Naive thymus-derived CD4-positive, alpha-beta T cell (primary cell): ENCODE data around the gene MARF1. TPM values are rescaled to one million over a fixed set of nuclear protein-coding genes. Genes with fewer than 3 reads are reported as not detected.
A peak's percentile ranks its signal among the peaks of the same experiment; 100 is the strongest.

Experiments
- ATAC-seq: fragments of 150-1000 bp; cut with Tn5 transposase; 2 replicates; pipeline ENCODE4 v1.10.0; 2021; ENCODE audit warnings: mild to moderate bottlenecking, moderate library complexity
- CTCF ChIA-PET: fragments of 350-600 bp; sonication (Branson Sonifier 250); formaldehyde crosslinking; loops from one replicate; lab custom pipeline; 2021; ENCODE audit warnings: antibody characterized with exemption; lab: Charles Lee
- POLR2A ChIA-PET: fragments of 350-600 bp; sonication (Branson Sonifier 250); formaldehyde crosslinking; loops from one replicate; lab custom pipeline; 2021; ENCODE audit warnings: antibody characterized with exemption, inconsistent platforms; lab: Charles Lee
- DNase-seq, 9 donors: peaks; one replicate each; pipeline versions ENCODE4 v3.0.0 to v3.0.0-alpha.2; 2020 to 2022; ENCODE audit warnings: mixed read lengths in 1 of 9
- H3K27ac ChIP-seq: one replicate; pipeline ENCODE4 v1.7.0; 2013; ENCODE audit warnings: mild to moderate bottlenecking, low read depth, low read length, moderate library complexity
- H3K27me3 ChIP-seq, 2 donors: one replicate each; pipeline ENCODE4 v1.7.0; 2013; ENCODE audit warnings: low read length in 2 of 2, mild to moderate bottlenecking in 2 of 2, moderate library complexity in 2 of 2; ENCODE audit not compliant: control insufficient read depth in 2 of 2, insufficient read depth in 2 of 2
- H3K36me3 ChIP-seq, 3 experiments: 1 replicate in 2 of 3; 2 replicates in 1 of 3; pipeline ENCODE4 v1.7.0; 2013; ENCODE audit warnings: low read length in 3 of 3, mild to moderate bottlenecking in 3 of 3, moderate library complexity in 1 of 3; ENCODE audit not compliant: insufficient read depth in 3 of 3, control insufficient read depth in 2 of 3
- H3K4me1 ChIP-seq, 2 donors: one replicate each; pipeline ENCODE4 v1.7.0; 2013; ENCODE audit warnings: low read length in 2 of 2, mild to moderate bottlenecking in 2 of 2, moderate library complexity in 1 of 2; ENCODE audit not compliant: control insufficient read depth in 2 of 2, insufficient read depth in 2 of 2
- H3K4me3 ChIP-seq: 2 replicates; pipeline ENCODE4 v1.7.0; 2013; ENCODE audit warnings: mild to moderate bottlenecking, low read length
- H3K9me3 ChIP-seq, 3 experiments: 1 replicate in 2 of 3; 2 replicates in 1 of 3; pipeline ENCODE4 v1.7.0; 2013; ENCODE audit warnings: low read length in 3 of 3; ENCODE audit not compliant: control insufficient read depth in 2 of 3
- H3K27ac Mint-ChIP-seq, 9 donors: one replicate each; pipeline ENCODE4 v1.8.0; 2020 to 2022; ENCODE audit warnings: mixed read lengths in 9 of 9, mild to moderate bottlenecking in 8 of 9, moderate library complexity in 5 of 9, inconsistent platforms in 2 of 9
- H3K27me3 Mint-ChIP-seq, 5 donors: one replicate each; pipeline ENCODE4 v1.8.0; 2021 to 2022; ENCODE audit warnings: mixed read lengths in 5 of 5, mild to moderate bottlenecking in 1 of 5
- H3K36me3 Mint-ChIP-seq, 5 donors: one replicate each; pipeline ENCODE4 v1.8.0; 2020 to 2022; ENCODE audit warnings: mixed read lengths in 5 of 5, mild to moderate bottlenecking in 3 of 5, inconsistent platforms in 1 of 5
- H3K4me1 Mint-ChIP-seq, 7 donors: one replicate each; pipeline ENCODE4 v1.8.0; 2020 to 2022; ENCODE audit warnings: mixed read lengths in 7 of 7, mild to moderate bottlenecking in 3 of 7, inconsistent platforms in 1 of 7
- H3K4me3 Mint-ChIP-seq, 10 donors: one replicate each; pipeline ENCODE4 v1.8.0; 2020 to 2022; ENCODE audit warnings: mild to moderate bottlenecking in 10 of 10, mixed read lengths in 10 of 10, moderate library complexity in 6 of 10, inconsistent platforms in 2 of 10
- H3K9me3 Mint-ChIP-seq, 11 donors: one replicate each; pipeline ENCODE4 v1.8.0; 2020 to 2022; ENCODE audit warnings: mixed read lengths in 11 of 11, mild to moderate bottlenecking in 4 of 11, inconsistent platforms in 1 of 11, moderate library complexity in 1 of 11
- intact Hi-C, 2 donors: fragments of 100-400 bp; cut with micrococcal nuclease; formaldehyde crosslinking; loops; one replicate each; pipeline ENCODE4 v1.15.1; 2023
- polyA plus RNA-seq, 2 donors: library from polyadenylated mRNA; unstranded; fragments of 300-500 nt; fragmentation: Illumina TruSeq; gene quantifications; one replicate each; pipeline ENCODE4 v1.2.3, GENCODE V29; 2021
- total RNA-seq, 6 experiments: library from RNA in 5 of 6; stranded (reverse) in 5 of 6; gene quantifications; 1 replicate in 5 of 6; 2 replicates in 1 of 6; pipeline ENCODE4 v1.2.3 and lab custom pipeline; 2021 to 2026

Gene MARF1
- total and polyA plus RNA-seq, 7 experiments from 2014 or later = 12.5 to 259 (median 157) TPM

DNA sequence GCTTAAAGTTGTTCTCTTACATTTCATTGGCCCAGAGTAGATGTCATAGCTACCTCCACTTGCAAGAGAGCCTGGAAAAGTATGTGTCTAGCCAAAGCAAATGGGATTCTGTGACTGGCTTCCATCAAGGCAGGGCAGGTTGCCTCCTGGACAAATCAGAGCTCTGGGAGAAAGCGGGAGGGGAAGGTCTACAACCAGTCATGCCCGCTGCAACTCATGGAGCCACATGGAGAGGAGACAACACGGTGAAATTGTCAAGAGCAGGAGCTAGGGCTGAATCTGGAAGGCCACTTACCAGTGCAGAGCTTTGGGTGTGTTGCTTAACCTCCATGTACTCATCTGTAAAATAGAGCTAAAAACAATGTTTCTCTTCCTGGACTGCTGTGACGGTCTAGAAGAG, 83.8 kb downstream of the MARF1 start:
- Mint-ChIP-seq H3K4me1 (peaks cover 0 to 3% (median 0%) of the 10 kb centered on the region in 7 donors), H3K4me3 (no peak overlapping the region), H3K36me3 (peaks cover 0 to 2% (median 0%) of the 10 kb centered on the region in 5 donors), H3K27ac (no peak overlapping the region), H3K9me3 (peaks cover 0 to 5% (median 3%) of the 10 kb centered on the region in 11 donors), H3K27me3 (no peaks in the 10 kb centered on the region)
- Histone ChIP-seq H3K9me3 (no peaks in the 10 kb centered on the region), H3K36me3 (no peaks in the 10 kb centered on the region), H3K27me3 (no peaks in the 10 kb centered on the region), H3K4me1 (no peaks in the 10 kb centered on the region), H3K4me3 (no peak overlapping the region), H3K27ac (no peak overlapping the region)
- no peak for ATAC-seq
- DNase-seq = no peak
- intact Hi-C loops = no loop called here
- CTCF ChIA-PET = no interaction called here
- POLR2A ChIA-PET = no interaction called here

- no peaks in the 10 kb centered on the region for H3K27me3 Mint-ChIP-seq
- no peaks in the 10 kb centered on the region for H3K9me3 ChIP-seq
- no peak overlapping the region for H3K27ac ChIP-seq
- no peaks in the 10 kb centered on the region for H3K36me3 Mint-ChIP-seq
- no peaks in the 10 kb centered on the region for H3K9me3 Mint-ChIP-seq
- CTCF ChIA-PET = no interaction called here
- no peaks in the 10 kb centered on the region for H3K36me3 ChIP-seq
- H3K4me1 Mint-ChIP-seq = peaks cover 0 to 5% (median 0%) of the 10 kb centered on the region in 7 donors
- H3K4me3 Mint-ChIP-seq = no peak overlapping the region
- DNase-seq (no peak), ATAC-seq (no peak)
- no peaks in the 10 kb centered on the region for H3K4me1 ChIP-seq
- no peaks in the 10 kb centered on the region for H3K27me3 ChIP-seq
- no peak overlapping the region for H3K4me3 ChIP-seq
- POLR2A ChIA-PET = no interaction called here
- intact Hi-C loops = no loop called here
- H3K27ac Mint-ChIP-seq = no peak overlapping the region
Observed at GRCh38 chr16:15557258-15557657, 85.7 kb downstream of the MARF1 start.

GRCh38 chr16:15556130-15556529, 86.8 kb downstream of the MARF1 start:
- no peaks in the 10 kb centered on the region for H3K27me3 ChIP-seq
- no peaks in the 10 kb centered on the region for H3K4me1 ChIP-seq
- no peaks in the 10 kb centered on the region for H3K36me3 Mint-ChIP-seq
- H3K27me3 Mint-ChIP-seq = no peaks in the 10 kb centered on the region
- CTCF ChIA-PET = no interaction called here
- no peak overlapping the region for H3K27ac Mint-ChIP-seq
- no peak overlapping the region for H3K4me3 Mint-ChIP-seq
- H3K4me3 ChIP-seq = no peak overlapping the region
- POLR2A ChIA-PET = no interaction called here
- no peaks in the 10 kb centered on the region for H3K9me3 ChIP-seq
- H3K4me1 Mint-ChIP-seq = peaks cover 0 to 6% (median 0%) of the 10 kb centered on the region in 7 donors
- H3K36me3 ChIP-seq = no peaks in the 10 kb centered on the region
- intact Hi-C loops = no loop called here
- no peaks in the 10 kb centered on the region for H3K9me3 Mint-ChIP-seq
- no peak overlapping the region for H3K27ac ChIP-seq
- DNase-seq (no peak), ATAC-seq (no peak)

GRCh38 chr16:15553313-15554088, 89.5 kb downstream of the MARF1 start:
- ChIA-PET CTCF (no interaction called here), POLR2A (no interaction called here)
- ATAC-seq = no peak
- Mint-ChIP-seq H3K9me3 (no peaks in the 10 kb centered on the region), H3K4me3 (no peak overlapping the region), H3K27ac (no peak overlapping the region), H3K27me3 (no peaks in the 10 kb centered on the region), H3K36me3 (no peaks in the 10 kb centered on the region), H3K4me1 (peaks cover 0 to 6% (median 0%) of the 10 kb centered on the region in 7 donors)
- intact Hi-C loops = no loop called here
- H3K4me1 ChIP-seq = no peaks in the 10 kb centered on the region
- no peaks in the 10 kb centered on the region for H3K36me3 ChIP-seq
- no peak for DNase-seq
- no peaks in the 10 kb centered on the region for H3K9me3 ChIP-seq
- no peaks in the 10 kb centered on the region for H3K27me3 ChIP-seq
- H3K4me3 ChIP-seq = no peak overlapping the region
- H3K27ac ChIP-seq = no peak overlapping the region

DNA sequence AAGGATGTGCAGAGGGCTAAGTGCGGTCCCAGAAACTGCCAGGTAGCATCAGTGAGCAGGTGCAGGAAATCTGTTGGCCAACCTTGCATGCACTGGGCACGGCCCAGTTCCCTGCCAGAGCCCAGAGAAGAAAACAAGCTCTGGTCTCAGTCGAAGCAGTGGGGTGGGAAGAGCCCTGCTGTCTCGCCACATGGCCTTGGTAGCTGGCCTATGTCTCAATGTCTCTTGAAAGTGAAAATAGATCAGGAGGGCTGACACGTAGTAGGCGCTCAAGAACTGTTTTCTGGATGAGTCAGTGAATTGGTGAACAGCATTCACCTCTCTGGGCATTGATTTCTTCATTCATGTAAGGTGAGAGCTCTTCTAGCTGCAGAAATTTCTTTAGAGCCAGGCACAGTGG, 90.4 kb downstream of the MARF1 start:
- no peak overlapping the region for H3K4me3 ChIP-seq
- no peaks in the 10 kb centered on the region for H3K9me3 ChIP-seq
- no peak overlapping the region for H3K27ac ChIP-seq
- Mint-ChIP-seq H3K9me3 (no peaks in the 10 kb centered on the region), H3K4me1 (peaks cover 0 to 6% (median 0%) of the 10 kb centered on the region in 7 donors), H3K27ac (peak overlapping the region in 1 of 9 donors; percentile 45), H3K36me3 (no peaks in the 10 kb centered on the region), H3K27me3 (no peaks in the 10 kb centered on the region), H3K4me3 (no peak overlapping the region)
- intact Hi-C loops = no loop called here
- no peak for ATAC-seq
- no peaks in the 10 kb centered on the region for H3K27me3 ChIP-seq
- H3K4me1 ChIP-seq = no peaks in the 10 kb centered on the region
- ChIA-PET CTCF (no interaction called here), POLR2A (interaction anchor here (0.9 kb wide), 1 partner anchor 17 kb away, joined by 3 read pairs; no protein-coding TSS in a partner anchor)
- H3K36me3 ChIP-seq = no peaks in the 10 kb centered on the region
- DNase-seq = no peak

DNA sequence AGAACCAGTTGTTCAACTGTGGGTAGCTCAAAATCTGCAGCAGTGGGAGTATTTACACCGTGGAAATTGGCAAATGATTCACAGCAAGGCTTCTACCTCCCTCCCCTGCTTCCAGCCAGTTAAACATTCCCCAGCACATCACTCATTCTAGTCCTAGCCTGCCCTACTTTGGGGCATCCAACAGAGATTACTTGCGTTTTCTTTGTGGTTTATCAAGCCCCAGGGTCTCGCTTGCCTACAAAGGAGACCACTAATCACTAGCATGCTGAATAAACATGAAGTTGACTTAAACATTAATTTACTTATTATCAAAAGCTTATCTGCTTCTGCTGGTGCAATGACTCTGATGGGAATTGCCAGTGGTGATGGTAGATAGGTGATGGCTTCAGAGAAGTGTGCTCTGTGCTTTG, 94.5 kb downstream of the MARF1 start:
- Mint-ChIP-seq H3K27ac (no peak overlapping the region), H3K4me3 (no peak overlapping the region), H3K27me3 (no peaks in the 10 kb centered on the region), H3K9me3 (peaks cover 0 to 2% (median 0%) of the 10 kb centered on the region in 11 donors), H3K4me1 (peaks cover 0 to 6% (median 0%) of the 10 kb centered on the region in 7 donors), H3K36me3 (peaks cover 0 to 2% (median 0%) of the 10 kb centered on the region in 5 donors)
- intact Hi-C loops = loop anchor here in 1 of 2 donors (5.0 kb wide), 1 partner anchor 44 kb away; no protein-coding TSS in a partner anchor
- Histone ChIP-seq H3K27ac (no peak overlapping the region), H3K9me3 (no peaks in the 10 kb centered on the region), H3K4me1 (no peaks in the 10 kb centered on the region), H3K36me3 (no peaks in the 10 kb centered on the region), H3K27me3 (no peaks in the 10 kb centered on the region), H3K4me3 (no peak overlapping the region)
- ATAC-seq = no peak
- POLR2A ChIA-PET = interaction anchor here (0.7 kb wide), 1 partner anchor 42 kb away, joined by 3 read pairs; no protein-coding TSS in a partner anchor
- CTCF ChIA-PET = no interaction called here
- no peak for DNase-seq

DNA sequence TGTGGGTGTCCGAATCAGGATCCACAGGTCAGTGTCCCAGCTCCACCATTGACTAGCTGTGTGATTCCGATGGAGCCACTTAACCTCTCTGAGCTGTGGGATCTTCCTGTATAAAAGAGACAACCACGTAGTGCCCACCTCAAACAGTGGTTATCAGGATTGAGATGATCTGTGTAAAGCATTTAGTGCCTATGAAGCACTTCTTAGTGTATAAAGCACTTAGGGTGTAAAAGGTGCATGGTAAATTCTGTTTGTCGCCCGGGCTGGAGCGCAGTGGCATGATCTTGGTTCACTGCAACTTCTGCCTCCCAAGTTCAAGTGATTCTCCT, 95.2 kb downstream of the MARF1 start:
- ATAC-seq (no peak), DNase-seq (no peak)
- Histone ChIP-seq H3K4me3 (no peak overlapping the region), H3K36me3 (no peaks in the 10 kb centered on the region), H3K9me3 (peaks cover 0 to 3% (median 0%) of the 10 kb centered on the region in 3 experiments), H3K4me1 (no peaks in the 10 kb centered on the region), H3K27ac (no peak overlapping the region), H3K27me3 (no peaks in the 10 kb centered on the region)
- peaks cover 0 to 6% (median 0%) of the 10 kb centered on the region in 11 donors for H3K9me3 Mint-ChIP-seq
- CTCF ChIA-PET = no interaction called here
- H3K27me3 Mint-ChIP-seq = no peaks in the 10 kb centered on the region
- peaks cover 0 to 2% (median 0%) of the 10 kb centered on the region in 5 donors for H3K36me3 Mint-ChIP-seq
- no peak overlapping the region for H3K27ac Mint-ChIP-seq
- intact Hi-C loops = loop anchor here in 1 of 2 donors (5.0 kb wide), 1 partner anchor 45 kb away; no protein-coding TSS in a partner anchor
- H3K4me1 Mint-ChIP-seq = peaks cover 0 to 5% (median 0%) of the 10 kb centered on the region in 7 donors
- no peak overlapping the region for H3K4me3 Mint-ChIP-seq
- POLR2A ChIA-PET = no interaction called here
